ENCODE data around the gene RALGAPA2.
A peak's percentile ranks its signal among the peaks of the same experiment; 100 is the strongest.

Gene RALGAPA2

DNA sequence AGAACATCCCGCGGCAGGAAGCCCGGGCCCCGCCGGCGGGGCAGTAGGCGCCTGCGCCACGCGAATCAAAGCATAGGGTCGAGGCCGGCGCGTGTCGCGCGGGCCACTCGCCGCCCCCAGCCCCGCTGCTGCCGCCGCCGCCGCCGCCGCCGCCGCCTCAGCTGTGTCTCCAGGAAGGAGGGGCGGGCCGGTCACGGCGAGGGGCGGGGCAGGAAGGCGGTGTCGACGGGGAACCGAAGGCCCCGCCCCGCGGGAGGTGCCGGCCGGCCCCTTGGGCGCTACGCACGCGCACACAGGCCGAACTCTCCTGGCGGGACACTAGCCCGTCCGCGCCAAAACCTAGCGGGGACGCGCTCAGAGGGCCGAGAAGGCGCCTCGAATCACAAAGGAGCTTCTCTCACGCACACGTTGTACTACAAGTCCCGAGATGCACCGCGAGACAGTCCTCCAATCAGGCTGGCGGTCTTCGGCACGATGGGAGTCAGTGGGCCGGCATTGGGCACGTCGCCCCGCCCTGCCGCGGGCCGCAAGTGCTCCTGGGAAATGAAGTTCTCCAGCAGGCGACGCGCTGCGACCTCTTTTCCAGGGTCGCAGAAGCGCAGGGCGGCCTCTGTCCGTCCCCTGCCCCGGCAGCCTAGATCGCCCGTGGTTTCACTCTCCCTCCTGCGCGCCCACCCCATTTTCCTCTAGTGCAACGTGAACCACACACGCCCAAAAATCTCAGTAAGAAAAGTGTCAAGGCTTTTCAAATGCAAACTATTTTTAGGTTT is at the start of gene RALGAPA2:
RALGAPA2 (minus strand) TSS at position 171 of the 770 bp plus-strand sequence; CDS start at position 7, 164 bp downstream.
- peak; percentile 99 for DNase-seq

DNA sequence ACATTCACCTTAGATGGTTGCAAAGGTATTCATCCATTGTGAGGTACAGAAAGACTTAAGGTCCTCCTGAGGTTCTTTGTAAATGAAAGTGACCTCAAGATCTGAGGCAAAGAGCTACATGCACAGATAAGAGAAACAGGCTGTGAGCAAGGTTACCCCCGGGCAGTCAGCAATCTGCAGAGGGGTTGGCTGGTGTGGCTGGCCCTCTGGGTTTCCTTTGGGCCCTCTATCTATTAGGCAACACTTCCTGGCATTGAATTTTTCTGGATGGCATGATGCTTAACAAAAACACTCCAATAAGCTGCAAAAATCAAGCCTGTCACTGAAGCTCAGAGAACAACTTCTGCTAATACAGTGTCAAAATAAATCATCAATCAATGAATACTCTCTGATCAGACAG is 48.9 kb upstream of the RALGAPA2 start:
- DNase-seq, result no peak

DNA sequence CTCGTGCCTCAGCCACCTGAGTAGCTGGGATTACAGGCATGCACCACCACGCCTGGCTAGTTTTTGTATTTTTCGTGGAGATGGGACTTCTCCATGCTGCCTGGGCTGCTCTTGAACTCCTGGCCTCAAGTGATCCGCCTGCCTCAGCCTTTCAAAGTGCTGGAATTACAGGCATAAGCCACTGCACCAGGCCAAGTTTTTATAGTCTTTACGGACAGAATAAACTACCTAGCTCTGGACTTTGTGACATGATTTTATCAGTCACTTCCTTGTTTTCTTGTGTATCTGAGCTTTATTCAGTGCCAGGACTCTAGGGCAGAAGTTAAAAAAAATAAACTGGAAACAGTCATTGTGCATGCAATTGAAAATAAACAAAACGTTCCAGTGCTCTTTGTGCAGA is 46.7 kb upstream of the RALGAPA2 start:
- no peak for DNase-seq

DNA sequence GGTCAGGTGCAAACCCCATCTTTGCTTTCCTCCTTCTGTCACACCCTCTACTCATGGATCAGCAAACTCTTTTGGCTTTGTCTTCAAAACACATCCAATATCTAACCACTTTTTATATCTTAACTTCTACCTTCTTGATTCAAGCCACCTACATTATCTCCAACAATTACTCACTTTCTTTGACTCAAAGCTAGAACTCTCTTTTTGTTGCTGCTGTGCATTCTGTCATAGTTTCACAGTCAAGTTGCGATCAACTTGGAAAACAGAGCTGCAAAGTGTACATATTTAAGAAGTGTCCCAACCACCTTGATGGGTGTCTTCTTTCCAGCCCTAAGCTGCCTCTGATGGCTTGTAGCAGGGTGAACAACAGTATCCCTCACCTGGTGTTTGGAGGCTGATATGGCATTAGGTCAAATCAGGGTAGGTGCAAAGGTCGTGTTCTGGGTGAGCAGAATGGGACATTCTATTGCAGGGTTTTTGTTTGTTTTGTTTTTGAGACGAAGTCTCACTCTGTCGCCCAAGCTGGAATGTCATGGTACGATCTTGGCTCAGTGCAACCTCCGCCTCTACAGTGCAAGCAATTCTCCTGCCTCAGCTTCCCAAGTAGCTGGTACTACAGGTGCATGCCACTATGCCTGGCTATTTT is 43.4 kb upstream of the RALGAPA2 start:
- DNase-seq, result no peak

DNA sequence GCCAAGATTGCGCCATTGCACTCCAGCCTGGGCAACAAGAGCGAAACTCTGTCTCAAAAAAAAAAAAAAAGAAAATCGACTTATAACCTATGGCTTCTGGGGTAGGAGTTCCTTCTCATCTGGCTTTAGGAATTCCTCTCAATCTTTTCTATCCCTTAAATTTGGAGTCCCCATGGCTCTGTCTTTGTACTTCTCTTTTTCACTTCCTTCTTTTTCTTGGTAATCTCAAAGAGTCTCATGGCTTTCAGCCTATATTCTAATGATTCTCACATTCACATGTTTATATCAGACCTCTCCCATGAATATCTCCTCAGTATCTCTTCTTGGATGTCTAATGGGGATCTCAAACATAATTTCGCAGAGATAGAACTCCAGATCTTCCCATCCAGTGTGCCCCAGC is 42.8 kb upstream of the RALGAPA2 start:
- no peak for DNase-seq

DNA sequence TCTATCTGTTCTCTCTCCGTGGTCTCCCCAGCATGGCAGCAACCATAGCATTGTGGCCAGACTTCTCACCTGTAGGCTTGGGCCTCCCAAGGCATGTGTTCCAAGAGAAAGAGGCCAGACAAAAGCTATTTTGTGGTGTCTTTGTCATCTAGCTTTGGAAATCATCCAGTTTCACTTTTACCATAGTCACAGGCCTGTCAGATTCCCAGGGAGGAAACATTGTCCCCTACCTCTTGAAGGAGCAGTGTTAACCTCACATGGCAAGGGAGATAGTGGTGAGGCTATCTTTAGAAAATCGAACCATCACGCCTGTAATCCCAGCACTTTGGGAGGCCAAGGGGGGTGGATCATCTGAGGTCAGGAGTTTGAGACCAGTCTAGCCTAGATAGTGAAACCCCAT is 42.3 kb upstream of the RALGAPA2 start:
- DNase-seq, result no peak

DNA sequence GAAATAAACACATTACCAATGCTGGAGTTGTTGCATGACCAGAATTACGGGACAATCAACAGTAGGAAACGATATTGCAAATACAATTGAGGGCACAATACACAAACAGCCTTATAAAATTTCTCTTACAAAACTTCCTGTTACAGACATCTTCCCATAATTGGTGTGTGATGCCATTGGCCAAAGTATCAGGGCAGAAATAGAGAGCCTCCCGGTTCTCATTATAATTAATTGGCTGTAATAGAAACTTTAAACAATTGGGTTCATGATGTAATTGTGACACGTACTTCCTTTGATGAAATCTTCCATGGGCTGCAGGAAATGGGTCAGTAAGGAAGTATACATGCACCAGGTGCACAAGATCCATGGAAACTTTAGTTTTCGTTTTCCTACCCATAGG is 40.3 kb upstream of the RALGAPA2 start:
- DNase-seq, result no peak

DNA sequence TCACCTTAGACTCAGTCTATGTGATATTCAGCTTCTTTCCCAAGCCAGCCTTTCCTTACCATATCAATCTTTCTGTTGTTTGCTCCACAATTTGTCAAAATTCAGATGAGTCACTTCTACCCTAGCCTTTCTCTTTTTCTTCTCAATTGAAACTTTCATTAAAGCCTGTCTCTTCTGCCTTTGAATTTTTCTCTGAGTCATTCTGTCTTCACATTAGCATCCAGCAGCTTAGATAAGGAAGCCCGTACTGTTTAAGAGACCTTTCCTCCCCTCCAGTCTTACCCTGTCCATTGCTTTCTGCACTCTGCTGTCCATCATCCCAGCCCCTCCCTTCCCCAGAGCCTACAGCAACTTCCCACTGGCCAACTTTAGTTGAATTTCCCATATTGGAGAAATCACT is 34.9 kb upstream of the RALGAPA2 start:
- DNase-seq, result no peak

DNA sequence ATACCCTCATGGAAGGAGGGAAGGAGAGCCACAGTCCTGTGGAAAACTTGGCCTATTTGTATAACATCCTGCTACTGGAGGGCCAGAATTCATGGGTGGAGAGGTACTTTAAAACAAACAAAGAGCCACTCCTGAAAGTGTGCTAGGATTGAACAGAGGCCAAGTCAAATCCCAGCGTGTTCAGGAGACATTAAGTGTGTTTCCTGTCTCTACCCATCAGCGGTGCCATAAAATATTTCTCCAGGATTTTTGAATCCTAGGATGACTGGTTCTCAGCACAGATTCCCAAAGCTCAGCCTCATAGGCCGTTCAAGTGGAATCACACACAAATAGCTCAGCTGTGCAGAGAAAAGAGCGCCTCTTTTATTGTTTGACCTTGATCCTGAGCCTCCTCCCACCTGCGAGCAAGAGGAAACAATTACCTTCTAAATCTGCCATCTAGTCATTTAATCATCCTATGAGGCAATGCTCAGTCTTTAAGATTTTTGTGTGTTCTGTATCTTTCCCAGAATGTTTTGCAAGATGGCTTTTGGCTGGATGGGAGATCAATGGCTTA is 31.8 kb upstream of the RALGAPA2 start:
- no peak for DNase-seq

DNA sequence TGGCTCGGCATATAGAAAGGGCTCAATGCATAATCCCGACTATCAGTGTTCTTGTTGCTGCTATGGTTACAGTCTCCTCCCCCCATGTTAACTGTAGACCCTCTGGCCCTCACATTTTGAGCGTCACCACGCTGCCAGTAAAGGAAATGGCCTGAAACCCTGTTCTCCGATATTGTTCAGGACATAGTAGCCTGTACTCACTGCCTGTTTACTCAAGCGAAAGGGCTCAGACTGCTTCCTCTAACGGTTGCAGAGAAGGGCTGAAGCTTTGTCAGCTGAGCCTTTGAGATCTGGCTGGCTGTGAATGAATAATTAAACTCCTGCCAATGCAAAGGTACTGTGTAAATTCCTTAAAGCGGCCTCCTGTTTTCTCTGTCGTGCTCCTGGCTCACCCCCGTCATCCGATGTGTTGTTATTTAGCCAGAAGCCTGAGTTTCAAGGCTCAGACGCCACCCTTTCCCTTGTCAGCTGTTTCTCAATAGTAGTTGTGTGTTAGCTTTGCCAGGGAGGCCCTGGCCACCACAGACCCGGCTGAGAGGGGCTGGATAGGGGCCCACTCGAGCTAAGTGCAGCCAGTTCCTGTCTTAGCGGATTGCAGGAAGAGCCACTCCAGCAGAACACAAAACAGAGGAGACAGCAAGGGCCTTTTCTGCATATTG is 31.2 kb upstream of the RALGAPA2 start:
- DNase-seq, result no peak

DNA sequence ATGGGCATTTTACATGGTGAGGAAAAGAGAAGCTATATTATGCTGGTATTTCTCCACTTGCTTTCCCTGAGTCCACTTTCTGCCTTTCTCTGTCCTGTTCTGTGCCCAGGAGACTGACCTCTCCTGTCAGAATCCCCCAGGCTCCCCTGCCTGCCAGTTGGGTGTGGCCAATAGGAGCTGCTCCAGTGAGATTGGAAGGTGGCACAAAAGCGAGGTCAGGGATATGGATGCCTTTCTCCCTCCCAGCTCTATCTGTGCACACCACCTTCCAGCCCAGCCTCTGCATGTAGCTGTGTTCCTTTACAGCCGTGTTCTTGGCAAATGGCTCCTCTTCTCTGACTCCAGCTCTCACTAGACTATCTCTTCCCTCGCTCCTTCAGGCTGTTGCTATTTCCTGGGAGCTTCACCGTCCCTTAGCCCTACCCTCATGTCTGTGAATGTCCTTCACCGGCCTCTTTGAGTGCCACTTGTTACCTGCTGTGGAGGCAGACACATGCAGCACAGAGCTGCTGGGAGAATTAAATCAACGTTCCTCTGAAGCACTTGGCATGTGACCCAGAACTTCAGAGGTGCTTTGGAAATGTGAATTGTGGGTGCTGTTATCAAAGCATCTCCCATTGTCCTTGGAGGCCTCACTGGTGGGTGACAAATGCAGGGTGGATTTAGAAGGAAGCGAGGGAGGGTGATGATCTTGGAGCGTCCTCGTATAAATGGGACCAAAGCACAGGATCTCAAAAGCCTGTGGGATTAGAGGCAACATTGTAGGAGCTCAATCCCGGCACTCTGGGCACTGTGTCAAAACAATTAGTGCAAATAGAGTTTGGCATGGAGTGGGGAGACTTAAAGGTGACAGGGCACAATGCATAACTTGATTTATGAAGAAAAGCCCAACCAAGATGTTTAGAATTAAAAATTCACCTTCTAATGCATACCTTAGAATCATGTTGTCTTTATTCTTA is 28.9 kb upstream of the RALGAPA2 start:
- no peak for DNase-seq

DNA sequence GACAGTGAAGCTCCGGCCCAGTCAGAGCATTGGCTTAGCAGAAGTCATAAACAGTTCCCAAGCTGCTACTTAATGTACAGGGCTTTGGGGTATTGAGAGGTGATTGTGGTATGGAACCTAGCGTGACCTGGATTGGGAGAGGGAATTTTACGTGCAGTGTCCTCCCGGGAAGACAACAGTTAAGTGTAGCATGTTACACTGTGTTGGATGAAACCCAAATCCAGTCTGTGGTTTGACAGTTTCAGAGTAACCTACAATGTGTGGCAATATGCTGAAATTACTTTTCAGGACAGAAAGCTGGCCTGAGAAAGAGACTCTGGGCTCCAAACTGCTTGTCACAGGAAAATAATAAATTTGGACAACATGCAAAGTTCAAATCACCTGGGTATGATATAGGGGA is 28.1 kb upstream of the RALGAPA2 start:
- no peak for DNase-seq

DNA sequence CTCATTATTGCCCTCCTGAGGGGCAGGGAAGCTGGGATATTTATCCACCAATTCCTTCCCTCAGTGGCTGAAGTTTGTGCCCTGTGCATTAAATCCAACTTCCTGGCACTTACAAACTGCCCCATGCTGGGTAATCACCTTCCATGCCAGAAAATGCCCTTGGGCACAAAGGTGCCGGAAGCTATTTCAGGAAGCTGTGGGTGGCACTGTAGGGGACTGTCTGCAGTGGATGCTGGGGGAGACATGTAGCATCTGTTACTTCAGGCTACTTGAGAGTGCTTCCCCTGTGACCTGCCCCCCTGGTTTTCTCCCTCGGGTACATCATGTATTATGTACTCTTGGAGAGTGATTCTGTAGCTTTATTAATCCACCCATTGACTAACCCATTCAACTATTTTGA is 24.7 kb upstream of the RALGAPA2 start:
- DNase-seq, result no peak

DNA sequence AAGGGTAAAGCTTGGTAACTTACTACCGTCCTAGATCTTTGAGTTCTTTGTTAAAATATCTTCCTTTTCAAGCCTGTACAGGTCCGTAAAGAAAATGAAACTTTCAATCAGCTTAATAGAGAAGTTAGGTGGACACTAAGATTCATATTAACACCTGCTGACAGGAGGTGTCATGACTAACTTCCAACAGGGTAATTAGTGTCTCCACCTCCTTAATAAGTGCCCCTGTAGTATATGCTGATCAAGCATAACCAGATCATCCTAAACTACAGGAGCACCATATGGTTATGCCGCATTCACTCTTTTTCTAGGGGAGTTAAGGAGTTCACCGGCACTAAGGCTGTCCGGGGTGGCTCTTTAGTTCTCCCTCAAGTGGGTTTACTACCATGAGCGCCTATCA is 23.9 kb upstream of the RALGAPA2 start:
- no peak for DNase-seq

DNA sequence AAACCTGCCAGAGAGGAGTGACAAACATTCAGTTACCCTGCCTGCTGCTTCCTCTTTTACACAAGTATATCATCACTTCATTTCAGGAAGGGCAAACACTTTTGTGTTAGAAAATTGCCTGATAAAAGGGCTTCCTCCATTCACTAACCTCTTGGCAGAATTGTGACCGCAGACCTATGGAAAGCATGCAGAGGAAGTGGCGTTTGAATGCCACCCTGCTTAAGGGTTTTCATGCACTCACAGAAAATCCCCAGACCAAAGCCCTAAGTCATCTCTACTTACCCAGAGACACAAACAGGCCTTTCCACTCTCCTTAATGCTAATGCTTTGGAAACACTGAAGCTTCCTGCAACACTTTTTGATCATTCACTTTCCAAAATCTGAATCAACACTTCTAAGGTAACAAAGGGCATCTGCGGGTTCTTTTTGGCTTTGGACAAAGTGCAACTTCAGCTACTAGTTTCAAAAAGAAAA is 22.1 kb upstream of the RALGAPA2 start:
- DNase-seq, result no peak

DNA sequence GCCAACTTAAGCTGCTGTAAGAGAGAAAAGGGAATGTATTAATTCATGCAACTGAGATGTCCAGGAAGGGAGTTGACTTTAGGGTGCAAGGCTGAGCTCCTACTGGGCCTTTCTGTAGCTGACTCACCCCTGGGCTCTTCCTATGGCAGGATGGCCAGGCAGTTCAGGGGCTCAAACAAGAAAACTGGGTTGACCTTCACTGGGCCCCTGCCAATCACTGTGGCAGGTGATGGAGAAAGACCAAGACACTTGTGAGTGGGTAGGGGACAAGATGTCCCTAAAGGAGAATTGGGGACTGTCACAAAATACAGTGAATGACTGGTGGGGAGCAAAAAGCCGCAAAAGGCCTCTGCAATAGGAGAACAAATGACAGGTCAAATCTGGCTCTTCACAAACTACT is 21.5 kb upstream of the RALGAPA2 start:
- no peak for DNase-seq

DNA sequence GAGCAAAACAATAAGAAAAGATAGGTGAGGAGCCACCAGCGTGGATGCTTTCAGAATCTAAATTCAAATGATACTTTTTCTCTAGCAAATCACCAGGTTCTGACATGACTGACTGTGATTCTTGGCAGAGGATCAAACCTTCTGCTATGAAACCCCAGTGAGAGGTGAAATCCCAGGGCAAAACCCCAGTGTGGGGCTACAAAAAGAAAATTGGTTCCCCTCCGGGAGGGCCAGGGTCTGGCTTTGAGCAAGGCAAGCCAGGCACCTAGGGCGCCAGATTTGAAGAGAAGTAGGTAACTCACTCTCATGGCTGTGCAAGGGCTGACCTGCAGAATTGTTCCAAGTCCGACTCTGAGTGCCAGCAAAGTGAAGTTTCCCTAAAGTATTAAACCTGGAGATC is 20.2 kb upstream of the RALGAPA2 start:
- DNase-seq, result no peak

DNA sequence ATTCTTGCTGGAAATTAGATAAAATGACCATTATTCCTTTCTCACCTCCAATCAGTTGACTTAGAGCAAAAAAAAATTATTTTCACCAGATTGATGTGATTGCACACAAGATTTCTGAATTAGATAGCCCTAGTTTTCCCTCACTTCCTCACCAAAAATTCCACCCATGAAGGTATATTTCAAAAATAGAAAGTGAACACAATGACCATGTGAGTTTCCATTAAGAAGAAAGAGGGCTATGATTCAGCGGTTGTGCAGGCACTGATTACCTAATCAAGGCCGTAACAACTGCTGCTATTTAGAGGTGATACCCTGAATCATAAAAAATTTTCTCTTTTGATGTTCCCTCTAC is 19.5 kb upstream of the RALGAPA2 start:
- no peak for DNase-seq

DNA sequence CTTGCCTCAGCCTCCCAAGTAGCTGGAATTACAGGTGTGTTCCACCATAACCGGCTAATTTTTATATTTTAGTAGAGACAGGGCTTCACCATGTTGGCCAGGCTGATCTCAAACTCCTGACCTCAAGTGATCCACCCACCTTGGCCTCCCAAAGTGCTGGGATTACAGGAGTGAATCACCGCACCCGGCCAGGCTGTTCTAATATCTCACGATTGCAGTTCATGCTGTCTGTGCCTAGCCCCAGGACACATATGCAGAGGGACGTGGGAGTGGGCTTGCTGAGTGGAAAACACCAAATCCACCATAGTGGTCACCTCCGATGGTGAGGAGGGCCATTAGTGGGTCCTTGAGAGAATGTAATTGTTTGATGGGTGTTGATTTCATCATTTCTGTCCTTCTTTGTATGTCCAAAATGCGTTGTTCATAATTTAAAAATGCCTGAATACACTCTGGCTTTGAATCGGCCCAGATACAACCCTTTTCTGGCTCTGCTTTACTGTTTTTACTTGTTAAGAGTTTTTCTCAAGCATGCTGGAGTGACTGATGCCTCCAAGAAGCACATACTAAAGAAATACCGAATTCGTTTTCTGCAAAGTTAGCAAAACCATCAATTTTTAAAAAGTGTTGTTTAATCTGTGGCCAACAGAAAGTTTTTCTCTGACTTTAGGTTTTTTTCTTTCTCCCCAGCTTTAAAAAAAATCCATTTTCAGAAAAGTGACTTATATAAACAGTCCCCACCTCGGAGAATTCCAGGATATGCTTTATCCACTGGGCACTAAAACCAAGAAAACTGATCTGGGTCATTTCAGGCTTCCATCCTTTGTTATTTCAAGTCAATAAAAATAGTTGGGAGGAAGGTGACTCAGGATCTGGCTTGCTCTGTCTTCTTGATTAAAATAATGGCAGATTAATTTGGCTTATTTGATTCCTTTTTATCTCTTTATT is 18.8 kb upstream of the RALGAPA2 start:
- no peak for DNase-seq

DNA sequence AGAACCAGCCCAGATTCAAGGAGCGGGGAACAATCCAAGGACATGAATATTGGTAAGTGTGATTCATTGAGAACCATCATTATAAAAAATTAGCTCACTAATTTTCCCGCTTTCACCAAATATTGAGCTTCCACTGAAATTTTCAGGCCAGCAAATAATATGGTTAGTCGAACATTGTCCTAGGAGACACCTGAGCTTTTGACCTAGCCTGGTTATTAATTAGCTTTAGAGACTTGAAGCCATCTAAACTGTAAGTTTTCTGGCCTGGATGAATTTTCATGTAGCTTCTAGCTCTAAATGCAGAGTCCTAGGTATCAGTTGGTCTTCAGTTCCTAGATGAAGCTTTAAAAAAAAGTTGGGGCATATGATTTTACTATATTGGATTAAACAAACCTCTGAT is 17.1 kb upstream of the RALGAPA2 start:
- no peak for DNase-seq

DNA sequence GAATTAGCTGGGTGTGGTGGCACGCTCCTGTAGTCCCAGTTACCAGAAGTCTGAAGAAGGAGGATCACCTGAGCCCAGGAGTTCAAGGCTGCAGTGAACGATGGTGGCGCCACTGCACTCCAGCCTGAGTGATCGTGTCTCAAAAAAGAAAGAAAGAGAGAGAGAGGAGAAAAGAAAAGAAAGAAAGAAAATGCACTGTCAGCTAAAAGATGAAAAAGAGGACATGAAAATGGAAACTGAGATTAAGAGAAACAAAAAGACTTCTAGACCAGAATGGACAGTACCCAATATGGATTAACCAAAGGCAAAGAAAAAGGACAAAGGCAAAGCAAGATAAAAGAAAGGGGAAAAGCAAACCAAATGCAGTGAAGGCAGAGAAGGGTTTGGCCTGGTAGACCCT is 9.0 kb upstream of the RALGAPA2 start:
- DNase-seq, result no peak

DNA sequence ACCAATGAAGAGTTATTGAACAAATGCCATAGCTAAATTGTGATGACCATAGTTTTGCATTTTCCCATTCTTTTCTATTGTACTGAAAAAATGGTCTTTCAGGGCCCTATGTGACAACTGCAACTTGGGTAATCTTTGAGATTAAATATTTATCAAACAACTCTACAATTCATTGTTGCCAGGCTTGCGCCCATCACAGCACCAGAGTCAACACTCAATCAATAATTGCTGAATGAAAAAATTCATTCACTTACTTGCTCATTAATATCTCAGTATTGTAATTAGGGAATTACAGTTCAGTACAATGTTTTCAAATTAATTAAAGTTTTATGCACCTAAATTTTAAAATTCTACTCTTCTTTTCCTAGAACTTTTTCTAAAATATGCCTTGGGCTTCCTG is 7.7 kb upstream of the RALGAPA2 start:
- DNase-seq, result no peak

Measured in activated CD8-positive, alpha-beta memory T cell treated with anti-CD3 and anti-CD28 coated beads for 24 hours (primary cell).